Activated CD8-positive, alpha-beta memory T cell treated with anti-CD3 and anti-CD28 coated beads, Interleukin-2, amount 50 U/mL, for 1 hour (primary cell): ENCODE measurements around the gene MN1.

Source experiments
- DNase-seq: peaks from one replicate; pipeline ENCODE4 v3.0.0-alpha.2; 2020; ENCODE audit errors: extremely low read depth

MN1 gene

GRCh38 chr22:27785831-27786230 lies 15.7 kb downstream of the MN1 start:
- DNase-seq, result no peak

DNA sequence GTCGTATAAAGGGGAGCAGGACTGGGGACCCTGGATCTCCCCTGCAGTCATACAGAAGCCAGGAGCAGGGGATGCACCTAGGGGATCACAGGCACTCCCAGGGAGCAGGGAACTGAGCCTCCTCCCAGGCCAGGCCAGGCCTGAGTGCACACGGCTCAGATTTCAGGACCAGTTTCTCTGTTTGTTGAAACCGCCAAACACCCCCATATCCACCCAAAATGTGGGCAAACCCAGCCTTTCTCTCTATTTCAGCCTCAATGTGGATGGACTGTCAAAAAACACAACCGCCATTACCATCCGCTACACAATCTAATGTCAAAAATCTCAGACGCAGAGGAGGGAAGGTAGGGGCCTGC lies 17.5 kb downstream of the MN1 start:
- no peak for DNase-seq

DNA sequence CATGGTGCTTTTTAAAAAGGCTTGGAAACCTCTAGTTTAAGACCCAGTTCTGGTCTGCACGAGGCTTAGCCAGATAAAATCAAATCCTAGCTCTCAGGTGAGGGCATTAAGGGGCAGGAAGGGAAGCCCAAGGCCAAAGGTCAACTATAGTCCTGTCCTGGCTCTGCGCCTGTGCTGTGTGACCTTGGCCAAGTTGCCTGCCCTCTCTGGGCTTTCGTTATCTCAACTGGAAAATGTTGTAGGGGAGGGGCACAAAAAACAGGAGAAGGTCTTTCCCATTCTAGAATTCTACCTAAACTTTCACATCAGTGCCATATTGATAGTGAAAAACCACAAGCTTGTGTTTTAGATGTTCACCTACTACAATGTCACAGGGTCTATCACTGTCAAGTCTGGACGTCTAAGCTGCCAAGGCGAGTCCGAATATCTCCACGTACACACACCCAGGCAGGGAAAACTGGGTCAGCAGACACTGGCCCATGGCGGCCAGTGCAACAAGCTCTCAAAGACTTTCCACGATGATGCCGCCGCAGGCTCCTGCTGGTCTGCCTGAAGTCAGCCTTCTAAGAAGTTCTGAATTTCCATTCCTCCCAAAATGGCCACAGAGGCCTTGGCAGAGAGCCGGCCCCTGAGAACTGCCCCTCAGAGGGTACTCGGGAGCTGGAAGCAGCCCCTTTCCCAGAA lies 18.0 kb downstream of the MN1 start:
- DNase-seq, result no peak

- no peak for DNase-seq
Measured at GRCh38 chr22:27782088-27782487, 19.5 kb downstream of the MN1 start.

GRCh38 chr22:27780161-27780575 lies 21.4 kb downstream of the MN1 start:
- DNase-seq, result no peak

GRCh38 chr22:27779643-27780042 lies 21.9 kb downstream of the MN1 start:
- no peak for DNase-seq

- no peak for DNase-seq
Measured at GRCh38 chr22:27778294-27779090, 23.1 kb downstream of the MN1 start.

DNA sequence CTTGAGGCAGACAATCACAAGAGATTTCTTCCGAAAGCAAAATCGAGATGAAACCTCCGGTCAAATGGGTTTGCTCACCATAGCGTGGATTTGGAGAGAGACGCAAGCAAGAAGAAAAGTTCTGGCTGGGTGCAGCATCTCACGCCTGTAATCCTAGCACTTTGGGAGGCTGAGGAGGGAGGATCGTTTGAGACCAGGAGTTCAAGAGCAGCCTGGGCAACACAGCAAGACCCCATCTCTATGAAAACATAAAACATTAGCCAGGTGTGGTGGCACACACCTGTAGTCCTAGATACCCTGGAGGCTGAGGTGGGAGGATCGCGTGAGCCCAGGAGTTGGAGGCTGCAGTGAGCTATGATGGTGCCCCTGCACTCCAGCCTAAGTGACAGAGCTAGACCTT lies 24.4 kb downstream of the MN1 start:
- no peak for DNase-seq

DNA sequence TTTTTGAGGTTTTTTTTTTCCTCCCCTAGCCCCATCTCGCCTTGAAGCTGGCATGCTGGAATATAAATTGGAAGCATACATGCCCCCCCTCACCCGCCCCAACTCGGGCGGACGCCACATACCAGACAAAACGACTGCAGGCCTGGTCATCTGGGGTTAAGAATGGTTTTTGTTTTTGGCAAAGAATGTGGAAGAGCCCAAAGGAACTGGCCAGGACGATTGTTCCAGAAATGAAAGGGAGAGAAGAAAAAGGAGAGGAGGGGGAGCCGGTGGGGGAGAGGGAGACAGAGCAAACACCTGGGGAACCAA lies 25.0 kb downstream of the MN1 start:
- no peak for DNase-seq

DNA sequence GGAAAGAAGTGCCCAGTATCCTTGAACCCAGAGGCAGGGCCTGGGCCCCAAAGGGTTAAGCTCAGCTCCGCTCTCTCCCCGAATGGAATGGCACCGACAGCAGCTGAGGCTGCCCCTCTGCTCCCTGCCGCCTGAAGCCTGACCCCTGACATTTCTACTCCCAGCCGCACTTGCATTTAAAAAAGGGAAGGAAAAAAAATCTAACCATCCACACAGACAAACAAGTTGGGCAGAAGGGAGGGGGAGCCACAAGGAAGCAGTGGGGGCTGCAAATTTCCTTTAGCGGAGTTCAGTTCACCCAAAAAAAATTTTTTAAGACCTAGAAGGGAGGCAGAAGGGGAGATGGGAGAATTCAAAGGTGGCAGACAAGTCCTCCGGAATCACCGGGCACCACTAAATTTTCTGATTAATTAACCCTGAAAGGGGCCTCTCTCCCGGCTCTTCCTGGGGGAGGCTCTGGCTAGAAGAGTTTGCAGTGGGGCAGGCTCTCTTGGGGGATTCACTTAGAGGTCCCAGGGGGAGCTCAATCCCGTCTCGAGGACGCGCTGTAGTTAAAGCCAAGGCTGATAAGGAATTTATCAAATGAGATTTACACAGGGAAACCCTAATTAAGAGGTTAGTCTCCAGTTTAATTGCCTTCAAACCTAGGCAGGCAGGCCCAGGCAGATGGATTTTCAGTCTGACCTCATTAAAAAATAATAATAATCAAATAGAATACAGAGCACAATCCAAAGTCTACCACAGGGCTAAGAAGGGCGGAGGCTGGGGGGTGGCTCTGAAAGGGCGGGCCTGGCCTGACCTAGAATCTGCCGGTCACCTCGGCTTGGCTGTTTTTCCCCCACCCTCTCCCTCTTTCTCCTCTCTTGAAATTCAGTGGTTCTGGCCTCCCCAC lies 25.6 kb downstream of the MN1 start:
- no peak for DNase-seq

DNA sequence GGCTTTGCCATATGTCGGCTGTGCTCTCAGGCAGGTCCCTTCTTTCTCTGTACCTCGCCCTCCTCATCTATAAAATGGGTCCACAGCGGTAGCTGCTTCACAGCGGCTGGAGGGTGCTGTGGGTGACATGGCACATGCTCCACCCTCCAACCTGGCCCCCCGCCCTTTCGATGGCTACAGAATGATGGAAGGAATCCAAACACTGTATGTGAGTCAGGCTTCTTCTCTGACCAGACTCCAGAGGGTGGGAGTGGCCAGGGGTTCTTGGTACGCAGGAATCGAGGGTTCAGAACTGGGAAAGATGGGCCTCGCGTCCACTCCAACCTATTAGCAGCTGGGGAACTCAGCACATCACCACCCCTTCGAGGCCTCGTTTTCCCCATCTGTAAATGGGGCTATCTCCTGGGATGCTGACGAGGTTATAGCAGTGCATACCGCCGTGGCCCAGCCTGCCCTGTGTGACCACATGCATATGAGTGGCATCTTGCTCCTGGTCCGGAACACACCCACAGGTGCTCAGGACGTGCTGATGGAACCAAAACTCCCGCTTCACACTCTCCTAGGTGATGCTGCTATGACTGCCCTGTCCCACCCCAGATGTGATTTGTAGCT lies 26.4 kb downstream of the MN1 start:
- DNase-seq, result no peak

DNA sequence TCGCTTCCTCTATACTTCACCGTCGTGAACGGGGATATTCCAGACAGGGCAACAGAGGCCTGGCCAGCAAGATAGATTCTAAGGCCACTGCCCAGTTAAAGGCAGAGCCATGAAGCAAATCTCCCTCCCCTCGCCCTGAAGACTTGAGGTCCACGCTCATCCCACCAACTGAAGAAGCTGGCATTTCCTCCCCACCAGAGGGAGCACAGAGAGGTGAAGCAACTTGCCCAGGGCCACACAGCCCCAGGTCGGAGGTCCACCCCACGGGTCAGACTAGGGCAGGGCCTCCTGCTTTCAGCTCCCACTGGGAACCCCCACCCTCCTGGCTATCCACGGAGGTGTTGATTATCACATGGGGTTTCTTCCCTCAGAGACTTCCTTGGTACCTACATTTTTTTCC lies 27.4 kb downstream of the MN1 start:
- no peak for DNase-seq

- no peak for DNase-seq
Measured at GRCh38 chr22:27772984-27773498, 28.5 kb downstream of the MN1 start.

- DNase-seq, result no peak
Measured at GRCh38 chr22:27772081-27772983, 29.2 kb downstream of the MN1 start.

- DNase-seq, result no peak
Measured at GRCh38 chr22:27771637-27772036, 29.9 kb downstream of the MN1 start.

DNA sequence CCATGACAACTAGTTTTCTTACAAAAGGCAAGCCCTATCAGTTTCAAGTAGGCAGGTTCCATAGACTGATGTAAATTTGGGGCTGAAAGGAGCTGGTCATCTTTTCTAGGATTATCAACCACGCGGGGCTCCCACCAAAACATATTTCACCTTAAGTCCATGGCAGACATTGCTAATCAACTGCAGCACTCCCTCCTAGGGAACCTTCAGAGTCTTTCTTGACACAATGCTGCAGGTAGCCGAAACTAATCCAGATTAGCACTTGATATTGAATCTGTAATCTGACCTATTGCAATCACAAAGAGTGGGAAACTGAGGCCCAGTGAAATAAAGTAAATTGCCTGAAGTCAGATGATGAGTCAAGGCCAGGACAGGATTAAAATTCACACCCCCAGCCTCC lies 32.5 kb downstream of the MN1 start:
- DNase-seq, result no peak

DNA sequence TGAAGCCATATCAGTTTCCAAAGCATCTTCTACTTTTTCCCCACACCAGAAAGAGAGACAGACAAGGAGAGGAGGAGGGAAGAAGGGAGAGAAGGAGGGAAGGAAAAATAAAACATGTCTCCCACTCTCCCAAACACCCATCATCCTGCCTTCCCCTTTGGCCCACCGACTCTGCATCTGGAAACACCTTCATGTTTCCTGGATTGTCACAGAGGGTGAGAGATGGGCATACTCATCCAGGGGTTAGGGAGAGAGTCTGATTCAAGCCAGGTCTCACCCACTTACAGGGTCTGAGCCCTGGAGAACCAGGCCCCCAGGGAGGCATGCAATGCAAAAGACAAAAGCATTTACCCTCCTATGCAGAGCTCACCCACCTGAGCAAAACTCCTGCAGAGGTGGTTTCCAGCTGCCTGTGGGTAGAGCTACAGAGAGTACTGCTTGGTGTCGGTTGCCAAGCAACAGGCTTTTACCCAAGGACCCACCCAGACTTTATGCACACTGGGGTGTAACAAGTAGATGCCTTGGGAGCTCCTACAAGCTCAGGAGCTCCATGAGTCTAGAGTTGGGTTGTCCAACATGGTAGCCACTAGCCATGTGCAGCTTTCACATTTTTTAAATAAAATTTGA lies 33.4 kb downstream of the MN1 start:
- no peak for DNase-seq

GRCh38 chr22:27766679-27767078 lies 34.9 kb downstream of the MN1 start:
- DNase-seq, result no peak

GRCh38 chr22:27765706-27766291 lies 35.8 kb downstream of the MN1 start:
- DNase-seq, result no peak

- no peak for DNase-seq
Measured at GRCh38 chr22:27764722-27765236, 36.8 kb downstream of the MN1 start.
